GM19372 (cell line): ENCODE data around the gene ARF5.

Experiments
- ATAC-seq: cut with Tn5 transposase; IDR thresholded peaks from one replicate; pipeline ENCODE4 v1.9.1; 2021; ENCODE audit warnings: mild to moderate bottlenecking, low read depth, moderate library complexity; ENCODE audit not compliant: unreplicated experiment

The ARF5 gene

GRCh38 chr7:127587663-127588018 is 570 bp upstream of the ARF5 start:
- no peak for ATAC-seq

GRCh38 chr7:127588697-127589482 is 679 bp downstream of the ARF5 start:
- ATAC-seq = peak; percentile 9

GRCh38 chr7:127589896-127590295 is 1.7 kb downstream of the ARF5 start:
- no peak for ATAC-seq

GRCh38 chr7:127591189-127591588 is 3.0 kb downstream of the ARF5 start:
- no peak for ATAC-seq

- no peak for ATAC-seq
Observed at GRCh38 chr7:127591591-127591990, 3.4 kb downstream of the ARF5 start.

- ATAC-seq = no peak
Observed at GRCh38 chr7:127592550-127592949, 4.3 kb downstream of the ARF5 start.

GRCh38 chr7:127594490-127594889 is 6.3 kb downstream of the ARF5 start:
- ATAC-seq = no peak

- no peak for ATAC-seq
Observed at GRCh38 chr7:127595737-127596136, 7.5 kb downstream of the ARF5 start.

GRCh38 chr7:127598318-127598717 is 10.1 kb downstream of the ARF5 start:
- no peak for ATAC-seq

- ATAC-seq = no peak
Observed at GRCh38 chr7:127600885-127601284, 12.7 kb downstream of the ARF5 start.

- no peak for ATAC-seq
Observed at GRCh38 chr7:127608446-127608845, 20.2 kb downstream of the ARF5 start.

GRCh38 chr7:127609297-127609696 is 21.1 kb downstream of the ARF5 start:
- ATAC-seq = no peak

GRCh38 chr7:127612263-127612662 is 24.1 kb downstream of the ARF5 start:
- no peak for ATAC-seq

- ATAC-seq = no peak
Observed at GRCh38 chr7:127616724-127617123, 28.5 kb downstream of the ARF5 start.

GRCh38 chr7:127618042-127618441 is 29.8 kb downstream of the ARF5 start, which contains the start of gene PAX4:
PAX4 (minus strand) TSS chr7:127618142; CDS start chr7:127615928, 2,214 bp downstream.
- no peak for ATAC-seq

GRCh38 chr7:127618775-127619174 is 30.6 kb downstream of the ARF5 start:
- ATAC-seq = no peak

- ATAC-seq = peak; percentile 43
Observed at GRCh38 chr7:127619681-127620405, 31.6 kb downstream of the ARF5 start.

- ATAC-seq = peak; percentile 32
Observed at GRCh38 chr7:127620406-127621233, 32.4 kb downstream of the ARF5 start.

- ATAC-seq = no peak
Observed at GRCh38 chr7:127625331-127625730, 37.1 kb downstream of the ARF5 start.

GRCh38 chr7:127628445-127628844 is 40.2 kb downstream of the ARF5 start:
- ATAC-seq = no peak

- no peak for ATAC-seq
Observed at GRCh38 chr7:127629268-127629854, 41.1 kb downstream of the ARF5 start.
